ENCODE measurements around the gene PKDREJ. TPM values are rescaled to one million over a fixed set of nuclear protein-coding genes. Genes with fewer than 3 reads are reported as not detected.

The PKDREJ gene
- total and polyA plus RNA-seq, 11 donors: 0.03 to 0.16 (median 0.08) TPM; not detected in 2

DNA sequence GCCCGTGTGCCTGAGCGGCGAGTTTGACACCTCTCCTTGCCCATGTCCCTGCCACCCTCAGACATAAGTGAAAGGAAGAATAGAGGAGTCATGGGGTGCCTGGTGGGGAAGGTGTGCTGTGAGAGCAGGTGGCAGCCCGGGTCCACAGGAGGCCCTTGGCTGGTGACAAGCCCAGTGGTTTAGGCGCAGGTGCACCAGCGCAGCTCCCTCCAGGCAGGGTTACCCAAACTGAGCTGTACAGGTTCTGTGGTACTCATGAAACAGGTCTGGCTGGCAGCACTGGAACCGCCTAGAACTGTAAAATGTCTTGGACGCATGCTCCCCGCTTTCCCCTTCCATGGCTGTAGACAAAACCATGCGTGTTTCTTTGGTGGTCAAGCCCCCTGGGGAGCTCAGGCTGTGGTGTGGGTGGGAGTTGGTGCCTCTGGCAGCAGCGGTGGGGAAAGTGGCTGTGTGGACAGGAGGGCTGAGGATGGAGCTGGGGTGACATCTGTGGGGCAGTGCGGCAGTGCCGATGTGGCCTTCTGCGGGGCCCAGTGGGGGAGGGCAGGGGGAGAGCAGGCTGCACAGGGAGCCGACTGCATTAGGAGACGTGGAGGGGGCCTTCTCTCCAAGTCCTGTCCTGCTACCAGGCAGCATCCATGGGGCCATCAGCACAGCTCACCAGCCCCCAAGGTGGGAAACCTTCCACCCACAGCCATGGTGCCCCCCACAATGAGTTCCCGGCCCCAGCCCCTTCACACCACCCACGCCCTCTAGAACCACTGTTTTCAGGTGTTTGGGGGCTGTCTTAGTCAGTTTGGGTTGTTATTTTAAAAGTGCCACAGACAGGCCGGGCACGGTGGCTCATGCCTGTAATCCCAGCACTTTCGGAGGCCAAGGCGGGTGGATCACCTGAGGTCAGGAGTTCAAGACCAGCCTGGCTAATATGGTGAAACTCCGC lies 28.0 kb upstream of the PKDREJ start:
- no peak for TF ChIP-seq POLR2A (IDR thresholded peaks at IDR 0.05)
- TF ChIP-seq, protein P1, sequence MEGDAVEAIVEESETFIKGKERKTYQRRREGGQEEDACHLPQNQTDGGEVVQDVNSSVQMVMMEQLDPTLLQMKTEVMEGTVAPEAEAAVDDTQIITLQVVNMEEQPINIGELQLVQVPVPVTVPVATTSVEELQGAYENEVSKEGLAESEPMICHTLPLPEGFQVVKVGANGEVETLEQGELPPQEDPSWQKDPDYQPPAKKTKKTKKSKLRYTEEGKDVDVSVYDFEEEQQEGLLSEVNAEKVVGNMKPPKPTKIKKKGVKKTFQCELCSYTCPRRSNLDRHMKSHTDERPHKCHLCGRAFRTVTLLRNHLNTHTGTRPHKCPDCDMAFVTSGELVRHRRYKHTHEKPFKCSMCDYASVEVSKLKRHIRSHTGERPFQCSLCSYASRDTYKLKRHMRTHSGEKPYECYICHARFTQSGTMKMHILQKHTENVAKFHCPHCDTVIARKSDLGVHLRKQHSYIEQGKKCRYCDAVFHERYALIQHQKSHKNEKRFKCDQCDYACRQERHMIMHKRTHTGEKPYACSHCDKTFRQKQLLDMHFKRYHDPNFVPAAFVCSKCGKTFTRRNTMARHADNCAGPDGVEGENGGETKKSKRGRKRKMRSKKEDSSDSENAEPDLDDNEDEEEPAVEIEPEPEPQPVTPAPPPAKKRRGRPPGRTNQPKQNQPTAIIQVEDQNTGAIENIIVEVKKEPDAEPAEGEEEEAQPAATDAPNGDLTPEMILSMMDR (IDR thresholded peaks at IDR 0.05): no peak
- H3K4me1 ChIP-seq: peaks cover 0 to 50% (median 25%) of the 10 kb centered on the region in 12 donors
- ATAC-seq: no peak
- no peaks in the 10 kb centered on the region for H3K27me3 ChIP-seq
- no peak overlapping the region for H3K4me3 ChIP-seq
- peaks cover 0 to 7% (median 0%) of the 10 kb centered on the region in 12 donors for H3K9me3 ChIP-seq
- peak overlapping the region in 9 of 12 donors; percentile 28 to 86 (median 69) for H3K27ac ChIP-seq
- DNase-seq: no peak
- intact Hi-C loops (cut with DNase I): loop anchor here in 1 of 10 donors (5.0 kb wide), 1 partner anchor 149 kb away; no protein-coding TSS in a partner anchor
- 90 to 93% (median 92%) methylated on average over 22 to 23 of the region's 23 CpGs for WGBS, 4 donors
- peaks cover 0 to 49% (median 31%) of the 10 kb centered on the region in 9 donors for H3K36me3 ChIP-seq

DNA sequence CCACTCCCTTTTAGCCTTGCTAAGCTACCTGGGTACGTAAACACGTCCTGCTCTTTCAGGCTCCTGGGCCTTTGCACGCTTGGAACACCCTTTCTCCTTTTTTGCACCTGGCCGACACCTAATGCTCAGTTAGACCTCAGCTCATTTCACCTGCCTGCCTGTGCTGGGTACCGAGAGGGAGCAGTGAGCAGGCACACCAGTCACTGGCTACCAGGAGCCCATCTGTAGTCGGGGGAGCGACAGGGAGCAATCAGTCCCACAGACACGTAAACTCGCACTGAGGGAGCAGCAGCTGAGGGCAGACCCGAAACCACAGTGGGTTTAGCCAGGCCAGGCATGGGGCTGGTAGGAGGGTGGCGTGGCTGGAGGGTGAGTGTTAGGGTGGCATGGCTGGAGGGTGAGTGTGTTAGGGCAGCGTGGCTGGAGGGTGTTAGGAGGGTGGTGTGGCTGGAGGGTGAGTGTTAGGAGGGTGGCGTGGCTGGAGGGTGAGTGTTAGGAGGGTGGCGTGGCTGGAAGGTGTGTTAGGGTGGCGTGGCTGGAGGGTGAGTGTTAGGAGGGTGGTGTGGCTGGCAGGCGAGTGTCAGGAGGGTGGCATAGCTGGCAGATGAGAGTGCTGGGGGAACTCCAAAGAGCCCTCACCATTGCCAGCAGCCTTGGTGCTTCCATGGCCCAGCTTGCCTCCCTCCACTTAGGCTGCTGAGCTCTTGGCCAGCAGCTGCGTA lies 27.1 kb upstream of the PKDREJ start:
- peaks cover 0 to 43% (median 18%) of the 10 kb centered on the region in 12 donors for H3K4me1 ChIP-seq
- H3K36me3 ChIP-seq: peaks cover 0 to 57% (median 39%) of the 10 kb centered on the region in 9 donors
- TF ChIP-seq, protein P1 (IDR thresholded peaks at IDR 0.05): no peak
- TF ChIP-seq POLR2A (IDR thresholded peaks at IDR 0.05): no peak
- DNase-seq (peak in 4 of 5 donors; percentile 49 to 82 (median 66)), ATAC-seq (peak; percentile 56 to 77 (median 64))
- peaks cover 0 to 7% (median 0%) of the 10 kb centered on the region in 12 donors for H3K9me3 ChIP-seq
- peak overlapping the region in 11 of 12 donors; percentile 0 to 86 (median 69) for H3K27ac ChIP-seq
- WGBS, 4 donors: 73 to 85% (median 77%) methylated on average over 17 of the region's 17 CpGs
- intact Hi-C loops (cut with DNase I): loop anchor here in 1 of 10 donors (5.0 kb wide), 1 partner anchor 148 kb away; no protein-coding TSS in a partner anchor
- no peaks in the 10 kb centered on the region for H3K27me3 ChIP-seq
- H3K4me3 ChIP-seq: no peak overlapping the region

DNA sequence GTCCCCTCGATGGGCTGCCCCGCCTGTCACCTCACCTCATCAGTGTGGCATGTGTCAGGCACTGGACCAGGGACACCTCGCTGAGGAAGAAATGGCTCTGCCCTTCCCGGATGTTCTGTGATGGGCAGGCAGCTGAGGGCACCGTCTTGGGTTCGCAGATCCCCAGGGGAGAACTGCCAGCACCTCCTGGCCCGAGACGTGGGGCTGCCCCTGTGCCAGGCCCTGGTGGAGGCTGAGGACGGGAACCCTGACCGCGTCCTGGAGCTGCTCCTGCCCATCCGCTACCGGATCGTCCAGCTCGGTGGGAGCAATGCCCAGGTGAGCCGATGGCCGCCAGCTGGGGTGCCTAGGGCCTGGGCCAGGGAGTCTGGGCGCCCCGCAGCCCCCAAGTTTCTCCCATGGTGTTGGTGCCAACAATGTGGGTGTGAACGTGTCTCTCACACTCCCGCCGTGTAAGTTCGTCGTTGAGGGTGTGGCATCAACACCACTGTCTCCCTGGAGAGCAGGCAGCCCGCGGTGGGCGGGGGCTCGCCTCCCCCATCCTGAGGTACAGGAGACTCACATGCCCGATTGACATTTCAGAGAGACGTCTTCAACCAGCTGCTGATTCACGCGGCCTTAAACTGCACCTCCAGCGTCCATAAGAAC lies 26.2 kb upstream of the PKDREJ start:
- Histone ChIP-seq H3K9me3 (peaks cover 0 to 7% (median 0%) of the 10 kb centered on the region in 12 donors), H3K36me3 (peaks cover 0 to 66% (median 48%) of the 10 kb centered on the region in 9 donors), H3K27me3 (no peaks in the 10 kb centered on the region), H3K4me1 (peaks cover 0 to 43% (median 18%) of the 10 kb centered on the region in 12 donors), H3K4me3 (no peak overlapping the region), H3K27ac (peak overlapping the region in 9 of 12 donors; percentile 3 to 86 (median 78))
- 79 to 86% (median 80%) methylated on average over 27 to 33 of the region's 33 CpGs for WGBS, 4 donors
- TF ChIP-seq, protein P1 (IDR thresholded peaks at IDR 0.05): no peak
- TF ChIP-seq POLR2A (IDR thresholded peaks at IDR 0.05): no peak
- intact Hi-C loops (cut with DNase I): no loop called here
- DNase-seq (peak in 1 of 5 donors; percentile 66), ATAC-seq (peak in 2 of 4 donors; percentile 15 to 38)
